GM12801 (cell line): Measurements from ENCODE around the gene CFAP74.

Experiments
- TF ChIP-seq, protein P1 (sequence below): IDR thresholded peaks from one replicate; pipeline ENCODE4 v1.5.1; 2011; ENCODE audit warnings: control low read depth; ENCODE audit not compliant: insufficient read length; ENCODE audit errors: extremely low read depth

CFAP74 gene

DNA sequence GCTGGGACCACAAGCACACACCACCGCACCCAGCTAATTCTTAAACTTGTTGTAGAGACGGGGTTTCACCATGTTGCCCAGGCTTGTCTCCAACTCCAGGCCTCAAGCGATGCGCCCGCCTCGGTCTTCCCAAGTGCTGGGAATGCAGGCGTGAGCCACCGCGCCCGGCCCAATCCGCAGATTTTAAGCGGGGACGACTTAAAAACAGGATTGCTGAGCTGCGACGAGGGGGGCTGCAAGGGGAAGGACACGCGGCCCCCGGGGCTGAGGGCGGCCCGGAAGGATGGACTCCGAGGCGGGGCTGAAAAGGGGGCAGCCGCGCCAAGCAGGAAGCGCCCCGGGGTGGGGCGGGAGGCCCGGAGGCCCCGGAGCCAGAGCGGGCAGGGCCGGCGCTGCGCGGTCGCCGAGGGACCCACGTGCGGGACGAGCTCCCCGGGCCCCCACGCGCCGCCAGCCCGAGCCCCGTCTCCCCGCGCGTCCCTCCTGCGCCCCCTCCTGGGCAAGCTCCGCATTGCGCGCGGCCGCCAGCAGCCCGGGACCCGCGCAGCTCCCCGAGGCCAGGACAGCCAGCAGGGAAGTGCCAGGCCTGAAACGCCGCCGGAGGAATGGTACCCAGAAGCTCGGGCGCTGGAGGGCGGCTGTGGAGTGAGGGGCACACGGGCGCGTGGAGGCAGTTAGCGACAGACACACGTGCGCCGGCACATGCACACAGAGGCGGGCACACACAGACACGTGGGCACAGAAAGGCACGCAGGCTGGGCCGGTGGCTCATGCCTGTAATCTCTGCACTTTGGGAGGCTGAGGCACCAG, 41.1 kb upstream of the CFAP74 start:
- TF ChIP-seq, protein P1, sequence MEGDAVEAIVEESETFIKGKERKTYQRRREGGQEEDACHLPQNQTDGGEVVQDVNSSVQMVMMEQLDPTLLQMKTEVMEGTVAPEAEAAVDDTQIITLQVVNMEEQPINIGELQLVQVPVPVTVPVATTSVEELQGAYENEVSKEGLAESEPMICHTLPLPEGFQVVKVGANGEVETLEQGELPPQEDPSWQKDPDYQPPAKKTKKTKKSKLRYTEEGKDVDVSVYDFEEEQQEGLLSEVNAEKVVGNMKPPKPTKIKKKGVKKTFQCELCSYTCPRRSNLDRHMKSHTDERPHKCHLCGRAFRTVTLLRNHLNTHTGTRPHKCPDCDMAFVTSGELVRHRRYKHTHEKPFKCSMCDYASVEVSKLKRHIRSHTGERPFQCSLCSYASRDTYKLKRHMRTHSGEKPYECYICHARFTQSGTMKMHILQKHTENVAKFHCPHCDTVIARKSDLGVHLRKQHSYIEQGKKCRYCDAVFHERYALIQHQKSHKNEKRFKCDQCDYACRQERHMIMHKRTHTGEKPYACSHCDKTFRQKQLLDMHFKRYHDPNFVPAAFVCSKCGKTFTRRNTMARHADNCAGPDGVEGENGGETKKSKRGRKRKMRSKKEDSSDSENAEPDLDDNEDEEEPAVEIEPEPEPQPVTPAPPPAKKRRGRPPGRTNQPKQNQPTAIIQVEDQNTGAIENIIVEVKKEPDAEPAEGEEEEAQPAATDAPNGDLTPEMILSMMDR, result no peak

DNA sequence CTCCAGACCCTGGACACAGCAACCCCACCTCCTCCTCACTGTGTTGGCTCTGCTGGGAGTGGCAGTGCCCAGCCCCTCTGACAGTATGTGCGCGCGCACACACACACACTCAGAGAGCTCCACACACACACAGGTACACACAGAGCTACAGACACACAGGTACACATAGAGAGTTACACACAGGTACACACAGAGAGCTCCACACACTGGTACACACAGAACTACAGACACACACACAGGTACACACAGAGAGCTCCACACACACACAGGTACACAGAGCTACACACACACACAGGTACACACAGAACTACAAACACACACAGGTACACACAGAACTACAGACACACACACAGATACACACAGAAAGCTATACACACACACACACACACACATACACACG, 40.3 kb upstream of the CFAP74 start:
- TF ChIP-seq, protein P1, result no peak

DNA sequence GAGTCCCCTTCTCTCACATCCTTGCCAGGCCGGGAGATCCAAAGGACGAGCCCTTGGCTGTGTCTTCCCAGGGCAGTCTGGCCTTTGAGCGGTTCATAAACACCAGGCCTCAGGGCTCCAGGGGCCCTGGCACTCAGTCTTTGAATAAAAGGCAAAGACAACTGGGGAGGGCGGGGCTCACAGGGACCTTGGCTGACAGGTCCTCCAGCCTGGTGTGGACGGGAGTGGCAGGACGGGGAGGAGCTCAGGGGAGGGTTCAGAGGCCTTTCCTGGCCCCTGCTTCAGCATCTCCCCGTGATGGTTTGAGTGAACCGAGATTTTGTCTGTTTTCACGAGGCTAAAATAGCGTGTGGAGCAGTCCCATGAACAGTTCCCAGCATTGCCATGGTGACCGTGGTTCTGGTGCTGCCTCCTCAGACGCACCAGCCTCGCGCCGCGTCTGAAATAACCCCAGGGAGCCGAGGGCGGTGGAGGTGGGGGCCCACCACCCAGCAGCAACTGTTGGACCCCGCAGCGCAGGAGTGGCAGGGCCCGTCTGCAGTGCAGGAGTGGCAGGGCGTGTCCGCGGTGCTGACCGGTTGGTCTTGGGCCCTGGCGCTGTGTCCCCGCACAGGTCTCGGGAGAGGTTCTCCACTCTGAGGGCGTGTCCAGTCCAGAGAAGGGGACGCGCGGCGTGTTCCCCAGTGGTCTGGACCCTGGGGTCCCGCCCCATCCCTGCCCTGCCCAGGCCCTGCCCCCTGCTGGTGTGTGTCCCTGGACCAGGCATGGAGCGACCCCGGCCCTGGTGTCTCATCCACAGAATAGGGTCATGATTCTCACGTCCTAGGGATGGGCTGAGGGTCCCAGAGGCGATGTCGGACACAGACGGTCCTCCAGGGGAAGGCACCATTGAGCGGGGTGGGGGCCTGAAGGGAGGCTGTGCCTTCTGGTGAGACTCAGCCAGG, 39.5 kb upstream of the CFAP74 start:
- TF ChIP-seq, protein P1, result no peak

DNA sequence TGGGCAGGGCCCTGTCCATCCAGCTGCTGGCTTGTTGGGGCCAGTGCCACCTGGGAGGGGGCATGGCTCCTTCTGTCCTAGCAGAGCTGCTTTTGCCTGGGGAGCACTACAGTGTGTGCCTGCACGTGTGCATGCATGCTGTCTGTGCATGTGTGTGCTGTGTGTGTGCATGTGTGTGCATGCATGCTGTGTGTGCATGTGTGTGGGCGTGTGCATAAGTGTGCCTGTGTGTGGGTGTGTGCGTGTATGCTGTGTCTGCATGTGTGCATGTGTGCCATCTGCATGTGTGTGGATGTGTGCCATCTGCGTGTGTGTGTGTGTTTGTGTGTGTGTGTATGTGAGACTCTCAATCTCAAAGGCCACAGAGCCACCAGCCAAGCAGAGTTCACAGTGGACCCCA, 38.3 kb upstream of the CFAP74 start:
- TF ChIP-seq, protein P1, result no peak

DNA sequence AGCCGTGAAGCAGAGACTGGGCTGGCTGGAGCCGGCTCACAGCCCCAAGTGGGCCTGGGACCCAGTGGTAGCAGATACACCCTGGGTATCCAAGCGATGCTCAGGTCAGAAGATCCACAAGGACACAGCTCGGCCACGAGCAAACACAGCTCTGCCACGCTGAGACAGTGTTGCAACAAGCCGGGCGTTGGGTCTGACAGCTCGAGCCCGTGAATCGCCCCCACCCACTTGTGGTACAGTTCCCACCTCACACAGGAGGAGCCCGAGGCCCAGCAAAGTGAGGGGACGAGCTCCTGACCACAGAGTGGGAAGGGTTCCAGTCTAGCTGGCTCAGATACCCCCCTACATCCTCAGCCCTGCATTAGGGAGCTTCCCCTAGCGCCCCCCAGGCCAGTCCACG, 37.7 kb upstream of the CFAP74 start:
- TF ChIP-seq, protein P1, result no peak

DNA sequence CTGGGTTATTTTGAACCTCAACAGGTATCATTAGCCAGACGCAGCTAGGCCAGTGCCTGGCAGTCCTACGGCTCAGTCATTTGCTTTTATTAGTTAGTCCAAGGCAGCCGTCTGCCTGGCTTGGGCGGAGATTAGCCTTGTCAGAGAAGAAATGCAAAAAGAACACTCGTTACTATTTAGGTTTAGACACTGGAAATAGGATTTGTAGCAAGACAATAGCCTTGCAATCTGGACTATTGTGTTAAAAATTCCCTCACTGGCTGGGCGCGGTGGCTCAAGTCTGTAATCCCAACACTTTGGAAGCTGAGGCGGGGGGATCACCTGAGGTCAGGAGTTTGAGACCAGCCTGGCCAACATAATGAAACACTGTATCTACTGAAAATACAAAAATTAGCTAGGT, 35.7 kb upstream of the CFAP74 start:
- TF ChIP-seq, protein P1, result no peak

DNA sequence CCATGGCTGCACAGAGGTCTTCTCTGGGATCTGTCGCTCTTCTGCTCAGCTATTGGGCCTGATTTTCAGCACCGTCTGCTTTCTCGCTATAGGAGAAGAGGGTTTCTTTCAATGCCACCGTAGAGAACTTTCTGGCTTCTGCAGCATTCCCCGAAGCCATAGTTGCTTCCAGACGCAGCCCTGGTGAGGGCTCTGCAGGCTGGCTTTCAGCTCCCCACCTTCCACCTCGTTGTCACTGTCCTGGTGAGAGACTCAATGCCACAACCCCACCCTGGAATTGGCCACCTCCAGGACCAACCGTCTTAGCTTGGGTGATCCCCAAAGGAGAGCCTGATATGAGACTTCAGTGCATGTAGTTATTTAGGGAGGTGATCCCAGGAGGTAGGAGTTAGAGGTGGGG, 34.6 kb upstream of the CFAP74 start:
- TF ChIP-seq, protein P1, result no peak
